HG03108 (cell line): Measurements from ENCODE around the gene PLEKHJ1.
"Not testable (repeated sequence)": the region's sequence is repeated elsewhere in the genome, so short reads cannot be mapped to it uniquely, and the experiment has no call there.

ENCODE experiments used
- ATAC-seq: cut with Tn5 transposase; IDR thresholded peaks from one replicate; pipeline ENCODE4 v1.9.1; 2021; ENCODE audit warnings: moderate library complexity; ENCODE audit not compliant: unreplicated experiment

PLEKHJ1 gene

DNA sequence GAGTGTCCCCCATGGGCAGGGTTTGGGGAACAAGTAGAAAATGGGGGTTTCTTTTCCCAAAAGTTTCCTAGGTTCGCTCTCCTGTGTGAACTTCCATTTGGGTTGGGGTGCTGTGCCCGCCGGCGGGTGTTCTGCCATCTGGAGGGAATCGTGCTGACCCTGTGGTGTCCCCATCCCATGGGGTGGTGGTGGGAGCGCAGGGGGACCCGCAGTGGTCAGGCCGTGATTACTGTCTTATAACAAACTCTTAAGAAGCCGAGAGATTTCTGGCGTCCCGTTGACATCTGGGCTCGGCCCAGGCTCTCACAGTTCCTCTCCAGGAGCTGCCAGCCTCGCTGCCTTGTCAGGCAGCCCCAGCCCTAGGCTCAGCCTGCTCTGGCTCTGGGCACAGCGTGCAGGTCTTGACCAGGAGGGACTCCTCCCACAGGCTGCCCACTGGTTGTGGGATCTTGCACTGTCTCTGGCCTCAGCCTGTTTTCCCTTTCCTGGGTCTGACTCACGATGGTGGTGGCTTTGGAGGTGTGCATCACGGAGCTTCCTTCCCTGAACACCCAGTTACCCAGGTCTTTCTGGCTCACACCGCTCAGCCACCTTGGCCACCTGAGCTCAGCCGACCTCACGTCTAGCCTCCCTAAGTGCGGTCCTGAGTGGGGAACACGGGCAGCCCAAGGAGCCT is 34.5 kb downstream of the PLEKHJ1 start:
- no peak for ATAC-seq

DNA sequence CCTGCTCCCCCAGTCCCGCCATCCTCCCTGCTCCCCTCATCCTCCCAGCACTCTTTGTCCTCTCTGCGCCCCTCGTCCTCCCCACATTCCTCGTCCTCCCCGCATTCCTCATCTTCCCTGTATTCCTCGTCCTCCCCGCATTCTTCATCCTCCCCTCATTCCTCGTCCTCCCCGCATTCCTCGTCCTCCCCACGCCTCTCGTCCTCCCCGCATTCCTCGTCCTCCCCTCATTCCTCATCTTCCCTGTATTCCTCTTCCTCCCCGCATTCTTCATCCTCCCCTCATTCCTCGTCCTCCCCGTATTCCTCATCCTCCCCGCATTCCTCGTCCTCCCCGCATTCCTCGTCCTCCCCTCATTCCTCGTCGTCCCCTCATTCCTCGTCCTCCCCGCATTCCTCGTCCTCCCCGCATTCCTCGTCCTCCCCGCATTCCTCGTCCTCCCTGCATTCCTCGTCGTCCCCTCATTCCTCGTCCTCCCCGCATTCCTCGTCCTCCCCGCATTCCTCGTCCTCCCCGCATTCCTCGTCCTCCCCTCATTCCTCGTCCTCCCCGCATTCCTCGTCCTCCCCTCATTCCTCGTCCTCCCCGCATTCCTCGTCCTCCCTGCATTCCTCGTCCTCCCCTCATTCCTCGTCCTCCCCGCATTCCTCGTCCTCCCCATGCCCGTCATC is 35.4 kb downstream of the PLEKHJ1 start:
- ATAC-seq = not testable (repeated sequence)

DNA sequence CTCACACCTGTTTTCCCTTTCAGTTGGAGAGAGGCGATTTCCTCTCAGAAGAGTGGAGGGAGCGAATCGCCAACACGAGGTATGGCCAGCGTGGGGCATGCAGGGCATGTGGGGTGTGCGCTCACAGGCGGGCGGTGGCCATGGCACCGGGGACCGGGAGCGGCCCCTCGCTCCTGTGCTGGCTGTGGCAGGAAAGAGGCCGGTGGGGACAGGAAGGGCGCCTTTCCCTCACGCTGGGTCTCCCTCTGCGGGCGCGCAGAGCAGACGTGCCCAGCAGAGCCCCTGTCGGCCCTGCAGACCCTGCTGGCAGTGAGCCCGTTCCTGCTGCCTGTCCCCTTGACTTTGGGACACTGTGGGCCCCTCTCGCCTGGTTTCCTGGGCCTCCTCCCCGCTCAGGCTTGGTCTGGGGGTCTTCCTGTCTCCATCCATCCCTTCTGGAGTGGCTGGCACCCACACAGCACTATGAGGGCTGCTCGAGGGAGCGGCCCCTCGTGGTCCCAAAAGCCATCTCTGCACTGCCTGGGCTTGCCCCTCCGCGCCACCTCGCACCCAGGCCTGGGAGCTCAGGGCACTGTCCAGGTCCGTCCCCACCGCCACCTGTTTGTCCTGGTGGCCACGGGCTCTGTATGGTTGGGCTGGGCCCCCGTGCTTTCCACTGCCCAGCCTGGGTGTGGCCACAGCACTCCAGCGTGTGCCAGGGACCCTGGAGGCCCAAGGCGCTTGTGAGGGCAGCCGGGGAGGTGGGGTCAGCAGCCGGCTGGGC is 36.1 kb downstream of the PLEKHJ1 start:
- ATAC-seq = no peak

DNA sequence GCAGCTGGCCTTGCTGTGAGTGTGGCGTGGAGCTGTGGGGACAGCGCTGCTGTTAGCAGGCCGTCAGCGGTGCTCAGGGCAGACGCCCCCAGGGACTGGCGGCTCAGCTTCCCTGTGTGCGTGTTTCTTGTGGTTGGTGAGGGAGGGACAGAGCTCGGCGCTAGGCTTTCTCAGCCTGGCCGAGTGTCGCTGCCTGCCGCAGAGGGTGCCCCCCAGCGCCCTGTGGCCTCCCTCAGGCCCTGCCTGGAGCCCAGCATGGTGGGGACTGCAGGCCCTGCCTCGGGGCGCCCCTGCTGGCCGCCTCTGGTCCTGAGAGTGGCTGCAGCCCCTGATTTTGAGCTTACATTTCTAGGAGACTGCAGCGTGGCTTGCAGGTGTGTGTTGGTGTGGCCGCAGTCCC is 36.9 kb downstream of the PLEKHJ1 start:
- no peak for ATAC-seq

DNA sequence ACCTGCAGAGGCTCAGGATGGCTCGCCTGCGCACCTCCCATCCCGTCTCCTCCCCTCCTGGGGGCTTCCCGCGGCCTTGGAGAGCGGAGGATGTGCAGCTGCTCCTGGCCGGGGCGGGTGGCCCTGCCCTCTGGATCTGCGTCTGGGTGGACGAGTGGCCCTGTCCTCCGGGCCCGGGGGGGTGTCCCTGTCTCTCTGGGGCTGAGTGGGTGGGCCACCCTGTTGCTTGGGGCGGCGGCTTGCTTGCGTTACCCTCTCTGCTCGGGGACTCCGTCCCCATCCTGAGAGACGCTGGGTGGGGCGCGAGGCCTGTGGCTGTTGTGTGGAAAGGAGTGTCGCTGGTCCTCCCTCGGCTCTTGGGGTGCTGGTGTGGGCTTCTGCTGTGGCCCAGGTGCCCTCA is 37.8 kb downstream of the PLEKHJ1 start:
- ATAC-seq = no peak

DNA sequence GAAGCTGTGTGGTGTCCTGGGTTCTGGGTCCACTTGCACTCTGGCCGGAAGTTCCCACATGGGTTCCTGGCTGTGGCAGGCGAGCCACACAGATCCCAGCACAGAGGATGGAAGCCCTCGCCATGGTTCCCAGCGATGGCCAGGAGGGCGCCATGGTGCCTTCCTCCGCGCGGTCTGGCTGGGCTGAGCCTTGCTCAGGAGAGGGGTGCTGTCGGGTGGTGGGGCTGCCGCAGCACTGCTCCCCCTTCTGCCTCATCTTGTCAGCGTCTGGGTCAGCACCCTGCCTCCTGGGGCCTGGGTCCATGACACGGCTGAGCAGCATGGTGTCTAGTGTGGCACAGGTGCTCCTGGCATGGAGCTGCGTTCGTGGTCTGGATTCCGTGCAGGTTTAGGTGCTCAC is 38.9 kb downstream of the PLEKHJ1 start:
- no peak for ATAC-seq

DNA sequence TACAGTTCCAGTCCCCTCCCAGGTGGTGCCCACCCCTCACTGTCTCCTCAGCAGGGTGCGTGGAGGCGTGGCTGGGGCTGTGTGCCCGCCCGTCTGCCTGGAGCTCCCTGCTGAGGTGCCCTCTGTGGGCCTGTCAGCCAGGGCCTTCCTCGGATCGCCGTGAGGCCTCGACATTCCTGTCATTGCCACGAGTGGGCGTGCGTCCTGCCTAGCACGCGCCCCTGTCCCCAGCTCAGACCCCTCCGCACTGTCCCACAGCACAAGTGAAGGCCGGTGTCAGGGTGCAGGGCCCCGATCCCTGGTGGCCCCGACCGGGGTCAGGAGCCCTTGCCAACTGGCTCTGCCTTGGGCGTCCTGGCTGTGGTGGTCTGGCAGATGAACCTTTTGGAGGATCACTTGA is 40.2 kb downstream of the PLEKHJ1 start:
- no peak for ATAC-seq

DNA sequence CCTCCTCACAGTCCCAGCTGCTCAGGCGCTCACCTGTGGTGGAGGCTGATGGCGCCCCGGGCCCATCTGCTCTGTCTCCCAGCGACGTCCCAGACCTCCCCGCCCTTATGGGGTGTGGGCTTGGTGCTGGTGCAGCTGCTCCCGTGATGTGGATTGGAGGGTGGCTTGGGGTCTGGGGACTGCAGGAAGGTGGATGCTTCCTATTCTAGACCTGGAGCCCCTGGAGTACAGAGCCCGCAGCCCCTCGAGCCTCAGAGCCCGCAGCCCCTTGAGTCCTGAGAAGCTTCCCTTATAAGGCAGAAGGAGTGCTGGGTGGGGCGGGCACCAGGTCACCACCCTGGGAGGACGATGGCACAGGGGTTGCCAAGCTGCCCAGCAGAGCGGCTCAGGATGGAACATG is 40.8 kb downstream of the PLEKHJ1 start:
- no peak for ATAC-seq

DNA sequence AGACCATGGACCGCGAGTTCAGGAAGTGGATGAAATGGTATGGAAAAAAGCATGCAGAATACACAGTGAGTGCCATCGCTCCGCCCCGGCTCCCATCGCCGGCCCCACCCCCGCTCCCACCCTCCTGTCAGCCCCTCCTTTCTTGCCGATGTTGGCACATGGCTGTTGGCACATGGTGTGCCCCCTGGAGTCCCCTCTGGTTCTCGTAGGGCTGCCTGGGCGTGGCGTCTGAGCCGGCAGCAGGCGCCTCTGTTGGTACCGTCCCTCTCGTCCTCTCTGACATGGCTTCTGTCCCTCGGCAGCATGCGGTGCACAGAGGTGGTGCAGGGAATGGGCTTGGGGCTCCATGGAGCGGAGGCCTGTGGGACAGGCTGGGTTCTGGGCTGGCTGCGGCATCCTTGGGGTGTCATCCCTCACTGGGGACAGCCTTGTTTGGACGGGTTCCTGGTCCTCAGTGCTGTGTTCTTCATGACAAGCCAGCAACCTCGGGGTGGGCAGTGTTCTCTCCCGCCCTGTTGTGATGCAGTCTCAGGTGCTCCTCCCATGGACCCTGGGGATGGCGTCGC is 41.5 kb downstream of the PLEKHJ1 start:
- no peak for ATAC-seq

DNA sequence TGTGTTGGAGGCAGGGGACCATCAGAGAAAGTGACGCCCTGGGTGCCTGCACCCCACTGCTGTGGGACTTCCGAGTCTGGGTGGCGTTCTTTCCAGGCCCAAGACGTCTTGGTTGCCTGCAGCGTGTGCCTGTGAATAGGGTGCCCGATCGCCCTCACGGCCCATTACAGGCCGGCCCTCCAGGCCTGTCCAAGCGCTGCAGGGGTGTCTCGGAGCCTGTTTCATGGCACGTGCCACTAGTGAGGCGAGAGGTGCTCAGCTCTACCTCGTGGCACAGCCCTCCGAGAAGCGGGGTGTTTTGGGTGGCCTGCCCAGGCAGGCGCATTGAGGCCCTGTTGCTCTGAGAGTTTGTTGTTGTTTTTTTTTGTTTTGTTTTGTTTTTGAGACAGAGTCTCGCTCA is 42.3 kb downstream of the PLEKHJ1 start:
- ATAC-seq = no peak

DNA sequence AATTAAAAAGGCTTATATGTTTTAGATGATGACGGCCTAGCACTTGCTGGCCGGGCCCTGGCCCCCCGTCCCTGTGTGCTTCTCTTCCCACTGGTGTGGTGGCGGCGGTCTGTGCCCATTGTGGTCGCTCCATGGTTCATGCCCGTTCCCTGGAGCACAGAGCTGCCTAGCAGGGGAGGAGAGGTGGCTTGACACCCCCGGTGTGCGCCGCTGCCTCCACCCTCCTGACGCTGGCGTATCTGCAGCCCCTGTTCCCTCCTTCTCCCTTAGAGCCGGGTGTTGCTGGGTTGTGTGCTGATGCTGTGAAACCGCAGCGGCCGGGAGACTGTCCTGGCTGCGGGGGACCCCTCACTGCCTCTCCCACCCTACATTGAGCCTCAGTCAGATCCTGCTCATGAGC is 43.3 kb downstream of the PLEKHJ1 start:
- ATAC-seq = no peak

DNA sequence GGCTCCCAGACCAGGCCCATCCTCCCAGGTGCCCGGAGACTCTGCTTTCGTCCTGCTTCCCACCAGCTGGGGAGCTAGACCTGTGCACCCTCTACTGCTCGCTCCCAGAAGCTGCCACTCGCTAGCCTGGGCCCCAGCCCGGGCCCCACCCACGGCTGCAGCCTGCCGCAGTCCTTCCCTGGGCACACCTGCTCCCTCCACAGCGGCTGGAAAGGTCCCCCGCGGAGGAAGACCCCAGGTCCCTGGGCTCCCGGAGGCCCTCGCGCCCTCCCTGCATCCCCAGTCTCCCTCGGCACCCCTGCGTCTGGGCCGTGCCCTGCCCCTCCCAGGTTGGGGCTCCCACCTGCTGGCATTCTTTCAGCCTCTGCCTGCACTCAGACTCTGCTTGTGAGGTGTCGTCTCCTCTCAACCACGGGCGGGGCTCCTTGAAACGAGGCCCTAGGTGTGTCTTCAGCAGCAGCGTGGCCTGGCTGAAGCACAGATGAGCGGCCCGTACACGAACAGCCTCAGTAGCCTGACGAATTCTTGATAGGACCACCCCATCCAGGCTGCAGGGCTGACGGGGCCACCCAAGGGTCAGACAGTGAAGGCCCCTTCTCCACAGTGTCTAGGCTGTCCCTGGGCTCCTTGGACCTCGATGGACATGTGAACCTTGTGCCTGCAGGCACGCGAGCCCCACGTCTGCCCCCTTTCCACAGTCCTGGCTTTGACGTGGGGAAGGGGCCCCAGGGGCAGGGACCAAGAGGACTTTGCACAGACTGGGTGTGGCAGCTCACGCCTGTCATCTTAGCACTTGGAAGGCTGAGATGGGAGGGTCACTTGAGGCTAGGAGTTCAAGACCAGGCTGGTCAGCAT is 44.4 kb downstream of the PLEKHJ1 start:
- no peak for ATAC-seq

DNA sequence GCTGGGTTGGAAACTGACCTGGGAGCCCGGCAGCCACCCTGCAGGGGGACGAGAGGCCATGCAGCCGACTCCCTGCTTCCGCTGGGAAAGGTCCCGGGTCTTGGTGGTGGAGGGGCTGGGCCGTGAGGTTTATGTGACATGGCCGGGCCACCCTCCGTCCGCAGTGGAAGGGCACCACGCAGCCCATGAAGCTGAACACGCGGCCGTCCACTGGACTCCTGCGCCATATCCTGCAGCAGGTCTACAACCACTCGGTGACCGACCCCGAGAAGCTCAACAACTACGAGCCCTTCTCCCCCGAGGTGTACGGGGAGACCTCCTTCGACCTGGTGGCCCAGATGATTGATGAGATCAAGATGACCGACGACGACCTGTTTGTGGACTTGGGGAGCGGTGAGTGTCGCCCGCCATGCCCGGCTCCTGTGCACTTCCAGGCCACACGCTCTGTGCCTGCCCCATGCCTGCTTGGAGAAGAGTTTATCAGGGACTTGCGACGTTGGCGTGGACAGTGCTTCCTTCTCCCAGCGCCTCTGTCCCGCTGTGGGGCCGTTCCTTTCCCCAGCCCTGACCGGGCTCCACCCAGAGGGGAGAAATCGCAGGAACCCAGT is 45.2 kb downstream of the PLEKHJ1 start:
- ATAC-seq = no peak

DNA sequence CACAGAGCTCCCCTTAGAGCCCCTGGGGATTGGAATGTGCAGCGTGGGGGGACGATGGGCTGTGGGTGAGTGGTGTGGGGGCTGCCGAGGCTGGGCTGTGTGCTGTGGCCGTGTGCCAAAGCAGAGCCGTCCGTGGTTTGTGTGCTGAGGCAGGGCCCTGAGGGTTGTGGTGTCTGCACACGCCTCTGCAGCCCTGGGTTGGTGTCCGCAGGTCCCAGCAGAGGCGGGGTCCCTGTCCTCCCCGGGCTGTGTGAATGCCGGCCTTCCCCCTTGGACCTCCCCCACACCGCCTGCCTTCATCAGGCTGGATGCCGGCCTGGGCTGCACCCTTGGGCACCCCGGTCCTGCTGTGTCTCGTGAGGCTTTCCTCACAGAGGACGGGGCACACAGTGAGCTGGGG is 46.2 kb downstream of the PLEKHJ1 start:
- no peak for ATAC-seq

DNA sequence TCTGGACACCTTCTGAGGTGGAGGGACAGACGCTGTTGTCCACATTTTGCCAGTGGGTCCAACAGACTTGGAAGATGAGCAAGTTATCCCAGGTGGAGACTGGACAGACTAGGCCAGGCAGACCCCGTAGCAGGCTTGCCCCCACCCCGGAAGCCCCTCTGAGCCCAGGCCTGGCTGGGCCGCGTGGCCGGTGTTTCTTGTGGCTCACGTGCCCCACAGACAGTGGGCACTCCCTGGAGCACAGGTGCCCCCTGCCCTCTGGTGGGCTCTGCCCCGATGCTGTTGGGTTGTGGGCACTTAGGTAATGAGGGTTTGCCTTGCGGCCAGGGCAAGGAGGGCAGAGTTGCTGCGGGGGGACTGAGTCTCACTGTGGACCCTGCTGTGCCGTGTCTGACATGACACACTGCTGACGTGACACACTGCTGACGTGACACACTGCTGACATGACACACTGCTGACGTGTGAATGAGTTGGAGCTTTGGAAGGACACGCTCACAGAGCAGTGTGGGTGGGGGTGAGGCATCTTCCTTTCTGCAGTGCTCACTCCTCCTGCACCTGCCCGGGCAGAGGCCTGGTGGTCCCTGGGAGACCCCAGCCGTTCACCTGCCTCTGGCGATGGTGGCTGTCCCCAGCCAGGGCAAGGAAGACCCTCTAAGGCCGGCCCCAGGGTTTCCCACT is 47.3 kb downstream of the PLEKHJ1 start:
- ATAC-seq = no peak

DNA sequence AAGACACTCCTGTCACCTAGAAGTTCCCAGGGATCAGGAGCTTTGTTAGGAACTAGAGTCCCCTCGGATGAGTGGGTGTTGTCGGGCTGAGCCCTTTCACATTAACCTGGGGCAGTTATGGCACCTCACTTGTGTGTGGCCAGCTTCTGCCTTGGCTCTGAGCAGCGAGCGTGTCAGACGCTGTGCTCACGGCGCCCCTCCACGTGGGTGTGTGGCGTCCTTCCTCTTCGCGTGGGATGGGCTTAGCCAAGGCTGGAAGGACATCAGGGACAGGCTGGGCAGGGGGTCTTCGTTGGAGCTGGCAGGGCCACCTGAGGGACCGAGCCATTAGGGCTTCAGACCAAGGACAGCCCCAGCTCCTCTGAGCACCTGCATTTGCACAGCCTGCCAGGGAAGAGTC is 49.0 kb downstream of the PLEKHJ1 start:
- ATAC-seq = no peak

DNA sequence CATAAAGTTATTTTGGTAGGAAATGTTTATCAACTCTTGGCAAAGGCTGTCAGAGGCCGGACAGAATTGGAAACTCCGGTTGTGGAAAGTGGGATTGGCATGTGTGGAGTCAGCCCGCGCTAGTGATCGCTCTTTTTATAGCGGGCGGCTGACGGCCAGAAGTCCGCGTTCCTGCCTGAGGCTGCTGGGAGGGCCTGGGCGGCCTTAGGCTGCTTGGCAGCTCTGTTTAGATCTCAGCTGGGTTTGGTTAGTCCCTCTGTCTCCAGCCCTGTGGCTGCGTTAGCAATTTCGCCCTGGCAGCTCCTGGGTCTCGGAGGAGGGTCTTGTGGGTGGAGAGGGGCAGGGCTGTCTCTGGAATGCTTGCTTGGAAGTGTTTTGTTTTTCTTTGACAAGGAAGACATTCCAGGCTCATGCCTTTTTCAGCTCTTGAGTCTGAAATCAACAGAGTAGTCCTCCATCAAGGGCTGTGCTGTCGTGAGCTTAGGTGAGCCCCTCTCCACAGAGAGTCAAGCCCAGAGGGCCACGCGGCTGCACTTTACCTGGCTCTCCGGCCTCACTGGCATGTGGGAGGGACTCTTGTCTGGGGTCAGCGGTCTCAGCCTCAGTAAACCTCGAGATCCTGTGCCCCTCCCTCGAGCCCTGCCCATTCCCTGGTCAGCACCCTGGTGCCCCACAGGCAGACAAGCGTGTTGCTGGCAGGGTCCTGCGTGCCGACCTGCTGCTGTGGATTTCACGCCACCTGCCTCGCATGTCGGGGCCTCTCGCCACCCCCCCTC is 49.9 kb downstream of the PLEKHJ1 start:
- no peak for ATAC-seq

DNA sequence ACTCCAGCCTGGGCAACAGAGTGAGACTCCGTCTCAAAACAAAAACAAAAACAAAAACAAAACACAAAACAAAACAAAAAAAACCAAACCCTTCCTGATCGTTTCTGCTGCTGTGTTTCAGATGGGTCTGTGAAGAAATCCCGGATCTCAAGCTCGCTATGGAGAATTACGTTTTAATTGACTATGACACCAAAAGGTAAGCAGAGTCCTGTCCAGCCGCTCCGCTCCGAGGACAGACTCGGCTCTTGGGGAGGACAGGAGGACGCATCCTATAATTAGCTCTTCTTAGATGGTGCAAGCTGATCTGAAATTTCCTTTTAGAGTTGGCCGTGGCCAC is 50.4 kb downstream of the PLEKHJ1 start:
- no peak for ATAC-seq

DNA sequence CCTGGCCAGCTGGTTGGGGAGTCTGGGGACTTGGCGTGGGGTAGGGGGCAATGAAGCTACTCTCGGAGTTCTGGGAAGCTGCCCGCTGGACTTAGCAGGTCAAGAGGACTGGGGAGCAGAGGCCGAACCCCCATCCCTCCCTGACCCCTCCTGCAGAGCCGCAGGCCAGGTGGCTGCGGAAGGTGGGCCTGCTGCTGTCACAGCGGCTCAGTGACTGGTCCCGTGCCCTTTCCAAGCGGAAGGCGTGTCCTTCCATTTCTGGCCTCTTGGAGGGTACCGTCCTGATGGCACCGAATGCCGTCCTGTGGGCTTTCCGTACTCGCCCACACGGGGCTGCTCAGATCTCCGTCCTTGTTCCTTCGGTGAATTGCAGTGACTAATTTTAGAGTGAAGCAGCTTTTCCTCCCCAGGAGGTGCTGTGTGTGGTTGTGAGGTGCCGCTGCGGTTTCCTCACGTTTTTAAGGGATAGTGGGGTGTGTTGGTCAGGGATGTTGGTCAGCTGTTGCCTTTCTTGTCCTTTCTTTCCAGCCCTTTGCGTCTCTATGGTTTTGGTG is 51.6 kb downstream of the PLEKHJ1 start:
- ATAC-seq = no peak
